ENCODE data around the gene TLR4. TPM values are rescaled to one million over a fixed set of nuclear protein-coding genes. Genes with fewer than 3 reads are reported as not detected.

Gene TLR4
- polyA plus RNA-seq, 2 of the 4 experiments (the other 2 are of a cell fraction), result 0.03 to 0.04 TPM

DNA sequence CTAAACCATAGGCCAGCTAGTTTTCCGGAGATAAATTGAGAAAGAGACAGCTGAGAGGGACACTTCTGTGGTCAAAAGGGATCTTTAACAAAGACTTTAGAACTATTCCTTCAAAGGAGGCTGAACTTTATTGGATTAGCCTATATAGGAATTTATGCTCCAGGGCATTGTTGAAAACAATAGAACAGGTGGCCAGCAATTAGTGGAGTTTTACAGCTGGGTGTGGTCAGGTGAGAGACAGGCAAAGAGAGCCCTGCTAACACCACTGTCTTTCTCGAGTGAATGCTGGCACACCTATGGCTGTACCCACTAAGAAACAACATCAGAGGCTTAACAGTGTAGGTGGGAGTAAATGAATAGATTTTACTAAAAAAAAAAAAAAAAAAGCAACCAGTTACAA is 16.7 kb upstream of the TLR4 start:
- no peak for ATAC-seq
- no peak for TF ChIP-seq PHF8 (IDR thresholded peaks at IDR 0.05; ENCODE audit: borderline replicate concordance, low read depth)
- no peak for TF ChIP-seq NFE2L2 (conservative IDR thresholded peaks at IDR 0.05; ENCODE audit: low read length)
- no peak for TF ChIP-seq FOSL2 (IDR thresholded peaks at IDR 0.05)
- no peak for TF ChIP-seq FOSL2 (CRISPR knock-in tag; IDR thresholded peaks at IDR 0.05)
- no peak for TF ChIP-seq RFX5 (IDR thresholded peaks at IDR 0.05)
- TF ChIP-seq ZNF302 (CRISPR knock-in tag; IDR thresholded peaks at IDR 0.05), result no peak
- TF ChIP-seq KDM5A (IDR thresholded peaks at IDR 0.05), result no peak
- no peak for TF ChIP-seq EHMT2 (IDR thresholded peaks at IDR 0.05; ENCODE audit: low read depth)
- no peak for TF ChIP-seq BHLHE40 (IDR thresholded peaks at IDR 0.05; ENCODE audit: low read depth, low read length)
- TF ChIP-seq, protein P1, sequence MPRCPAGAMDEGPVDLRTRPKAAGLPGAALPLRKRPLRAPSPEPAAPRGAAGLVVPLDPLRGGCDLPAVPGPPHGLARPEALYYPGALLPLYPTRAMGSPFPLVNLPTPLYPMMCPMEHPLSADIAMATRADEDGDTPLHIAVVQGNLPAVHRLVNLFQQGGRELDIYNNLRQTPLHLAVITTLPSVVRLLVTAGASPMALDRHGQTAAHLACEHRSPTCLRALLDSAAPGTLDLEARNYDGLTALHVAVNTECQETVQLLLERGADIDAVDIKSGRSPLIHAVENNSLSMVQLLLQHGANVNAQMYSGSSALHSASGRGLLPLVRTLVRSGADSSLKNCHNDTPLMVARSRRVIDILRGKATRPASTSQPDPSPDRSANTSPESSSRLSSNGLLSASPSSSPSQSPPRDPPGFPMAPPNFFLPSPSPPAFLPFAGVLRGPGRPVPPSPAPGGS (IDR thresholded peaks at IDR 0.05), result no peak
- no peak overlapping the region for H3K4me2 ChIP-seq
- no peak overlapping the region for H3K4me3 ChIP-seq
- no peak for FAIRE-seq
- 8% methylated on average over 2 of the region's 2 CpGs for WGBS (ENCODE audit: missing lambda C conversion rate)
- H3K4me1 ChIP-seq, result no peaks in the 10 kb centered on the region
- CTCF ChIA-PET, result no interaction called here
- POLR2A ChIA-PET, result no interaction called here
- H3K9me3 ChIP-seq, result no peaks in the 10 kb centered on the region; the same call in 2 of the 3 replicates
- no peak for DNase-seq (ENCODE audit: low read depth in 1 of 2, low spot score in 1 of 2)
- no peak overlapping the region for H3K27ac ChIP-seq

DNA sequence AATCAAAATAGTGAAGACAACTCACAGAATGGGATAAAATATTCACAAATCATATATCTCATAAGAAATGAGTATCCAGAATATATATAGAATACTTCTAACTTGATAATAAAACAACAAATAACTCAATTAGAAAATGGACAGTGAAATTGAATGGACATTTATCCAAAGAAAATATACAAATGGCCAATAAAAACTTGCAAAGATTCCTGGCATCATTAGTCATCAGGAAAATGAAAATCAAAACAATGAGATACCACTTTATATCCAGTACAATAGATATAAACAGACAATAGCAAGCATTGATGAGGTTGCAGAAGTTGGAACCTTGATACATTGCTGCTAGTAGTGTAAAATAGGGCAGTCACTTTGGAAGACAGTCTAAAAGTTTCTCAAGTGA is 12.8 kb upstream of the TLR4 start:
- ChIA-PET CTCF (no interaction called here), POLR2A (no interaction called here)
- DNase-seq (ENCODE audit: low read depth in 1 of 2, low spot score in 1 of 2) (no peak), FAIRE-seq (no peak), ATAC-seq (no peak)
- Histone ChIP-seq H3K9me3 (no peaks in the 10 kb centered on the region; the same call in 2 of the 3 replicates), H3K4me1 (no peaks in the 10 kb centered on the region), H3K4me3 (no peak overlapping the region), H3K4me2 (no peak overlapping the region), H3K27ac (no peak overlapping the region)
- TF ChIP-seq ZNF302 (CRISPR knock-in tag; IDR thresholded peaks at IDR 0.05) (no peak), NPAS2 (CRISPR knock-in tag; IDR thresholded peaks at IDR 0.05; ENCODE audit: borderline replicate concordance) (no peak), HOXA7 (CRISPR knock-in tag; IDR thresholded peaks at IDR 0.05) (no peak), GATA3 (IDR thresholded peaks at IDR 0.05; ENCODE audit: borderline replicate concordance) (no peak), FOXS1 (CRISPR knock-in tag; IDR thresholded peaks at IDR 0.05) (no peak), SMC3 (IDR thresholded peaks at IDR 0.05) (no peak), EHF (CRISPR knock-in tag; IDR thresholded peaks at IDR 0.05) (no peak), JUN (IDR thresholded peaks at IDR 0.05) (no peak), HDAC2 (IDR thresholded peaks at IDR 0.05) (no peak), TP53 (CRISPR knock-in tag; IDR thresholded peaks at IDR 0.05) (no peak)
- TF ChIP-seq, protein P2, sequence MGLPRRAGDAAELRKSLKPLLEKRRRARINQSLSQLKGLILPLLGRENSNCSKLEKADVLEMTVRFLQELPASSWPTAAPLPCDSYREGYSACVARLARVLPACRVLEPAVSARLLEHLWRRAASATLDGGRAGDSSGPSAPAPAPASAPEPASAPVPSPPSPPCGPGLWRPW (IDR thresholded peaks at IDR 0.05), result no peak
- TF ChIP-seq, protein P3, sequence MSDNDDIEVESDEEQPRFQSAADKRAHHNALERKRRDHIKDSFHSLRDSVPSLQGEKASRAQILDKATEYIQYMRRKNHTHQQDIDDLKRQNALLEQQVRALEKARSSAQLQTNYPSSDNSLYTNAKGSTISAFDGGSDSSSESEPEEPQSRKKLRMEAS (IDR thresholded peaks at IDR 0.05), result no peak
- TF ChIP-seq, protein P4, sequence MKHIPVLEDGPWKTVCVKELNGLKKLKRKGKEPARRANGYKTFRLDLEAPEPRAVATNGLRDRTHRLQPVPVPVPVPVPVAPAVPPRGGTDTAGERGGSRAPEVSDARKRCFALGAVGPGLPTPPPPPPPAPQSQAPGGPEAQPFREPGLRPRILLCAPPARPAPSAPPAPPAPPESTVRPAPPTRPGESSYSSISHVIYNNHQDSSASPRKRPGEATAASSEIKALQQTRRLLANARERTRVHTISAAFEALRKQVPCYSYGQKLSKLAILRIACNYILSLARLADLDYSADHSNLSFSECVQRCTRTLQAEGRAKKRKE (CRISPR knock-in tag; IDR thresholded peaks at IDR 0.05; ENCODE audit: low read depth), result no peak
- TF ChIP-seq, protein P5, sequence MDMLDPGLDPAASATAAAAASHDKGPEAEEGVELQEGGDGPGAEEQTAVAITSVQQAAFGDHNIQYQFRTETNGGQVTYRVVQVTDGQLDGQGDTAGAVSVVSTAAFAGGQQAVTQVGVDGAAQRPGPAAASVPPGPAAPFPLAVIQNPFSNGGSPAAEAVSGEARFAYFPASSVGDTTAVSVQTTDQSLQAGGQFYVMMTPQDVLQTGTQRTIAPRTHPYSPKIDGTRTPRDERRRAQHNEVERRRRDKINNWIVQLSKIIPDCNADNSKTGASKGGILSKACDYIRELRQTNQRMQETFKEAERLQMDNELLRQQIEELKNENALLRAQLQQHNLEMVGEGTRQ (IDR thresholded peaks at IDR 0.05), result no peak

DNA sequence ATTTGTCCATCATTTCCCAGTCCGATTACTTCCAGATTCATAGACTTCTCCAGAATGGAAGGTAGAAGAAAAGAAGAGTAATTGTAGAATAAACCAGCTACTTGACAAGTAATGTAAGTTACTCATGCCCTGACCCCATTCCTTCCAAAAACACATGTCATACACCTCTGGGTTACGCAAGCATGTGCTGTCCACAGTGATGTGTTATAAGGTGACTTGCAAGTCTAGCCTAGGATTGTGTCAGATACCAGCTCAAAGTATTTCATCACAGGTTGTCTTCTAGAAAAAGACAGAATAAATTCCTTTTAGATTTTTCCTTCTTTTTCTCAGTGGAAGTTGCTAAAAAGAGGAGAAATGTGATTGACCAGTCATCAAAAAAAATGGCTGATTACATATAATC is 8.0 kb upstream of the TLR4 start:
- ATAC-seq, result no peak
- no peak for FAIRE-seq
- 22% methylated on average over 2 of the region's 2 CpGs for WGBS (ENCODE audit: missing lambda C conversion rate)
- ChIA-PET POLR2A (no interaction called here), CTCF (no interaction called here)
- Histone ChIP-seq H3K4me1 (no peaks in the 10 kb centered on the region), H3K9me3 (no peaks in the 10 kb centered on the region), H3K4me3 (no peak overlapping the region), H3K4me2 (no peak overlapping the region), H3K27ac (no peak overlapping the region)
- no peak for TF ChIP-seq EHF (CRISPR knock-in tag; IDR thresholded peaks at IDR 0.05)
- TF ChIP-seq PHF8 (IDR thresholded peaks at IDR 0.05; ENCODE audit: borderline replicate concordance, low read depth), result no peak
- no peak for TF ChIP-seq ZSCAN20 (CRISPR knock-in tag; IDR thresholded peaks at IDR 0.05)
- no peak for TF ChIP-seq CHD2 (IDR thresholded peaks at IDR 0.05; ENCODE audit: low read length, partially characterized antibody)
- no peak for DNase-seq (ENCODE audit: low read depth in 1 of 2, low spot score in 1 of 2)

Measured in A549 (cell line).